Panc1 (cell line): ENCODE results near the gene RSAD2. TPM values are rescaled to one million over a fixed set of nuclear protein-coding genes. Genes with fewer than 3 reads are reported as not detected.

Experiments used
- ATAC-seq: fragments of 200-7000 bp; cut with Tn5 transposase; 2 replicates; pipeline ENCODE4 v1.9.1; 2020; ENCODE audit warnings: mild to moderate bottlenecking, moderate library complexity
- BruUV-seq: library from RNA; stranded (reverse); fragments of 400-500 nt; replicated peaks from 2 replicates; lab custom pipeline; 2021; lab: Mats Ljungman, UMichigan
- CTCF ChIA-PET: fragments of 300-600 bp; sonication (Branson Sonifier 250); formaldehyde crosslinking; loops from one replicate; lab custom pipeline; 2022; ENCODE audit warnings: antibody characterized with exemption; lab: Charles Lee
- POLR2A ChIA-PET: fragments of 300-600 bp; sonication (Branson Sonifier 250); formaldehyde crosslinking; loops from one replicate; lab custom pipeline; 2022; ENCODE audit warnings: antibody characterized with exemption; lab: Charles Lee
- DNase-seq: peaks from one replicate; pipeline ENCODE4 v3.0.0-alpha.2; 2010; ENCODE audit warnings: low read depth, low spot score
- H3K27ac ChIP-seq: 2 replicates; pipeline ENCODE4 v1.5.1; 2011; ENCODE audit warnings: mild to moderate bottlenecking, low read length, inconsistent platforms
- H3K27me3 ChIP-seq: fragments of 200-500 bp; sonication (Bioruptor generic); 2 replicates; pipeline ENCODE4 v1.6.0; 2014; ENCODE audit warnings: low read length, inconsistent platforms; ENCODE audit not compliant: control insufficient read depth, insufficient read depth
- H3K36me3 ChIP-seq: fragments of 200-500 bp; sonication (Bioruptor generic); 2 replicates; pipeline ENCODE4 v1.5.1; 2014; ENCODE audit warnings: inconsistent platforms, mild to moderate bottlenecking, low read length, moderate library complexity; ENCODE audit not compliant: control insufficient read depth, insufficient read depth
- H3K4me1 ChIP-seq: 2 replicates; pipeline ENCODE4 v1.5.1; 2011; ENCODE audit warnings: inconsistent platforms, mild to moderate bottlenecking, low read length, moderate library complexity; ENCODE audit not compliant: control insufficient read depth, insufficient read depth
- H3K4me3 ChIP-seq, 2 experiments: 2 replicates each; pipeline ENCODE4 v1.5.1; 2011 to 2012; ENCODE audit warnings: low read depth in 2 of 2, low read length in 2 of 2, mild to moderate bottlenecking in 2 of 2, inconsistent platforms in 1 of 2, moderate library complexity in 1 of 2
- H3K9me3 ChIP-seq: fragments of 200-500 bp; sonication (Bioruptor generic); 2 replicates; pipeline ENCODE4 v1.5.1; 2014; ENCODE audit warnings: low read depth, mild to moderate bottlenecking, inconsistent platforms, low read length, moderate library complexity; ENCODE audit not compliant: control insufficient read depth, insufficient read depth
- CTCF ChIP-seq: fragments of 450-650 bp; IDR thresholded peaks from 2 replicates; pipeline ENCODE4 v1.5.1; 2017; ENCODE audit warnings: mild to moderate bottlenecking
- POLR2AphosphoS5 ChIP-seq: IDR thresholded peaks from 2 replicates; pipeline ENCODE4 v1.6.1; 2012; ENCODE audit warnings: mild to moderate bottlenecking, low read depth, low read length, moderate library complexity
- SIN3A ChIP-seq: IDR thresholded peaks from 2 replicates; pipeline ENCODE4 v1.6.1; 2012; ENCODE audit warnings: low read depth, mild to moderate bottlenecking, low read length, moderate library complexity, borderline replicate concordance; ENCODE audit not compliant: insufficient read depth
- TCF7L2 ChIP-seq: IDR thresholded peaks from 2 replicates; pipeline ENCODE4 v1.6.1; 2011; ENCODE audit warnings: mild to moderate bottlenecking, low read depth, low read length, inconsistent platforms
- in situ Hi-C: cut with HindIII; loops from 2 replicates; pipeline ENCODE4 v1.10.0; 2016; ENCODE audit warnings: low sequenced_read_pairs, low pct_unique_long_range_greater_than_20kb
- intact Hi-C: fragments of 100-400 bp; cut with micrococcal nuclease; formaldehyde crosslinking; loops from one replicate; pipeline ENCODE4 v1.10.0; 2022; ENCODE audit not compliant: unreplicated experiment
- total RNA-seq: library from RNA; stranded (reverse); gene quantifications from one replicate; pipeline ENCODE4 v1.2.1, GENCODE V29; 2021; ENCODE audit not compliant: unreplicated experiment
- TF ChIP-seq, protein P1 (sequence below), 2 experiments: IDR thresholded peaks; 2 replicates each; pipeline ENCODE4 v1.6.1; 2011 to 2012; ENCODE audit warnings: low read depth in 2 of 2, control low read depth in 1 of 2, low read length in 1 of 2, mild to moderate bottlenecking in 1 of 2, moderate library complexity in 1 of 2; ENCODE audit not compliant: insufficient read depth in 1 of 2

Gene RSAD2
- total RNA-seq, 1 experiment from 2014 or later = 0.44 TPM

DNA sequence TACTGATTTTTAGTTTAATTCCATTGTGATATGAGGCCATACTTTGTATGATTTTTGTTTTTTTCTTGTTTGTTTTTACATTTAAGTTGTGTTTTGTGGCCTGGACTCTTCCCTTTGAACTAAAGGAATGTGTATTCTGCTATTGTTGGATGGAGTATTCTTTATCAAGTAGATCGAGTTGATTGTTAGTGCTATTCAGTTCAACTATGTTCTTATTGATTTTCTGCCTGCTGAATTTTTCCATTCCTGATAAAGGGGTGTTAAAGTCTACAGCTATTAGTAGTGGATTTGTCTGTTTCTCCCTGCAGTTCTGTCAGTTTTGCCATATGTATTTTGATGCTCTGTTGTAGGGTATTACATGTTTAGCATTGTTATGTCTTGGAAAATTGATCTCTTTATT, 54.2 kb downstream of the RSAD2 start:
- Histone ChIP-seq H3K27ac (no peak overlapping the region), H3K27me3 (no peaks in the 10 kb centered on the region), H3K36me3 (no peaks in the 10 kb centered on the region), H3K4me3 (no peak overlapping the region), H3K4me1 (no peaks in the 10 kb centered on the region), H3K9me3 (no peaks in the 10 kb centered on the region)
- no TSS peak for BruUV-seq
- POLR2A ChIA-PET = no interaction called here
- DNase-seq (no peak), ATAC-seq (no peak)
- CTCF ChIA-PET = no interaction called here
- intact Hi-C loops = no loop called here
- in situ Hi-C loops = no loop called here
- no peak for TF ChIP-seq SIN3A
- TF ChIP-seq TCF7L2 = no peak
- TF ChIP-seq CTCF = no peak
- TF ChIP-seq POLR2AphosphoS5 = no peak
- TF ChIP-seq, protein P1, sequence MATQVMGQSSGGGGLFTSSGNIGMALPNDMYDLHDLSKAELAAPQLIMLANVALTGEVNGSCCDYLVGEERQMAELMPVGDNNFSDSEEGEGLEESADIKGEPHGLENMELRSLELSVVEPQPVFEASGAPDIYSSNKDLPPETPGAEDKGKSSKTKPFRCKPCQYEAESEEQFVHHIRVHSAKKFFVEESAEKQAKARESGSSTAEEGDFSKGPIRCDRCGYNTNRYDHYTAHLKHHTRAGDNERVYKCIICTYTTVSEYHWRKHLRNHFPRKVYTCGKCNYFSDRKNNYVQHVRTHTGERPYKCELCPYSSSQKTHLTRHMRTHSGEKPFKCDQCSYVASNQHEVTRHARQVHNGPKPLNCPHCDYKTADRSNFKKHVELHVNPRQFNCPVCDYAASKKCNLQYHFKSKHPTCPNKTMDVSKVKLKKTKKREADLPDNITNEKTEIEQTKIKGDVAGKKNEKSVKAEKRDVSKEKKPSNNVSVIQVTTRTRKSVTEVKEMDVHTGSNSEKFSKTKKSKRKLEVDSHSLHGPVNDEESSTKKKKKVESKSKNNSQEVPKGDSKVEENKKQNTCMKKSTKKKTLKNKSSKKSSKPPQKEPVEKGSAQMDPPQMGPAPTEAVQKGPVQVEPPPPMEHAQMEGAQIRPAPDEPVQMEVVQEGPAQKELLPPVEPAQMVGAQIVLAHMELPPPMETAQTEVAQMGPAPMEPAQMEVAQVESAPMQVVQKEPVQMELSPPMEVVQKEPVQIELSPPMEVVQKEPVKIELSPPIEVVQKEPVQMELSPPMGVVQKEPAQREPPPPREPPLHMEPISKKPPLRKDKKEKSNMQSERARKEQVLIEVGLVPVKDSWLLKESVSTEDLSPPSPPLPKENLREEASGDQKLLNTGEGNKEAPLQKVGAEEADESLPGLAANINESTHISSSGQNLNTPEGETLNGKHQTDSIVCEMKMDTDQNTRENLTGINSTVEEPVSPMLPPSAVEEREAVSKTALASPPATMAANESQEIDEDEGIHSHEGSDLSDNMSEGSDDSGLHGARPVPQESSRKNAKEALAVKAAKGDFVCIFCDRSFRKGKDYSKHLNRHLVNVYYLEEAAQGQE (IDR thresholded peaks at IDR 0.05; ENCODE audit: insufficient read depth in 1 of 2, low read depth in 2 of 2, low read length in 1 of 2) = no peak

DNA sequence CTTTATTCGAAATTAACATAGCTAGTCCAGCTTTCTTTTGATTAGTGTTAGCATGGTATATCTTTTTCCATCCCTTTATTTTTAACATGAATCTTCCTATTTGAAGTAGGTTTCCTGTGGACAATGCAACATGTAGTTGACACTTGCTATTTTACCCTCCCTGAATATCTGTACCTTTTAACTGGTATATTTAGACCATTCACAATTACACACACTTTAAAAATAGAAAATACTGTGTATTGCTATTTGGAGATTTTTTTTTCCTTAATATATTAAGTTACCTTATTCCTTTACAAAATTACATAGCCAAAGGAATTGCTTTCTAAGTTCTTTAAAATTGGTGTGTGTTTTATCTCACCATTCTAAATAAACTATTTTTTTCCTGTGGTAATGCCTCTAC, 54.6 kb downstream of the RSAD2 start:
- H3K4me1 ChIP-seq = no peaks in the 10 kb centered on the region
- H3K27me3 ChIP-seq = no peaks in the 10 kb centered on the region
- DNase-seq (no peak), ATAC-seq (no peak)
- TF ChIP-seq POLR2AphosphoS5 (no peak), CTCF (no peak), TCF7L2 (no peak), SIN3A (no peak)
- TF ChIP-seq, protein P1 (IDR thresholded peaks at IDR 0.05; ENCODE audit: insufficient read depth in 1 of 2, low read depth in 2 of 2, low read length in 1 of 2) = no peak
- in situ Hi-C loops = no loop called here
- POLR2A ChIA-PET = no interaction called here
- no peaks in the 10 kb centered on the region for H3K9me3 ChIP-seq
- CTCF ChIA-PET = no interaction called here
- no peak overlapping the region for H3K4me3 ChIP-seq
- no peaks in the 10 kb centered on the region for H3K36me3 ChIP-seq
- intact Hi-C loops = no loop called here
- BruUV-seq = no TSS peak
- H3K27ac ChIP-seq = no peak overlapping the region
